Uterus (tissue), 4 donors: Measurements from ENCODE around the gene SHROOM1. TPM values are rescaled to one million over a fixed set of nuclear protein-coding genes. Genes with fewer than 3 reads are reported as not detected.

Experiments
- DNase-seq, 2 donors: peaks; one replicate each; pipeline ENCODE4 v3.0.0-alpha.2; 2019 to 2020
- H3K27ac ChIP-seq, 2 donors: fragments of 200-600 bp; sonication (generic); 1 replicate in 1 of 2; 2 replicates in 1 of 2; pipeline ENCODE4 v1.5.1; 2016 to 2018
- H3K27me3 ChIP-seq, 2 donors: fragments of 200-600 bp; sonication (generic); one replicate each; pipeline ENCODE4 v1.5.1; 2018 to 2019; ENCODE audit warnings: control low read depth in 1 of 2
- H3K36me3 ChIP-seq, 2 donors: fragments of 200-600 bp; sonication (generic); one replicate each; pipeline ENCODE4 v1.5.1; 2019; ENCODE audit warnings: control low read depth in 1 of 2
- H3K4me1 ChIP-seq, 2 donors: fragments of 200-600 bp; sonication (generic); one replicate each; pipeline ENCODE4 v1.5.1; 2018 to 2019; ENCODE audit warnings: control low read depth in 1 of 2
- H3K4me3 ChIP-seq, 2 donors: fragments of 200-600 bp; sonication (generic); 1 replicate in 1 of 2; 2 replicates in 1 of 2; pipeline ENCODE4 v1.5.1; 2018 to 2019; ENCODE audit warnings: mild to moderate bottlenecking in 1 of 2
- H3K9me3 ChIP-seq, 2 donors: fragments of 200-600 bp; sonication (generic); one replicate each; pipeline ENCODE4 v1.5.1; 2019; ENCODE audit warnings: control low read depth in 1 of 2
- CTCF ChIP-seq, 4 experiments: fragments of 200-600 bp in 2 of 4; fragments of 450-650 bp in 2 of 4; sonication (generic) in 2 of 4; IDR thresholded peaks; one replicate each; pipeline ENCODE4 v1.5.1; 2016 to 2019; ENCODE audit warnings: antibody characterized with exemption in 4 of 4, mild to moderate bottlenecking in 2 of 4, moderate library complexity in 1 of 4
- POLR2A ChIP-seq, 2 donors: fragments of 450-650 bp; IDR thresholded peaks; one replicate each; pipeline ENCODE4 v1.6.1; 2016; ENCODE audit warnings: antibody characterized with exemption in 2 of 2, mild to moderate bottlenecking in 1 of 2, moderate library complexity in 1 of 2
- intact Hi-C: fragments of 100-400 bp; cut with DNase I; formaldehyde crosslinking; loops from one replicate; pipeline ENCODE4 v1.15.1; 2023; ENCODE audit warnings: low total_unique reads
- total RNA-seq, 4 donors: library from RNA; depleted of rRNA in 3 of 4; stranded (reverse); fragments of >200 nt in 3 of 4; gene quantifications; one replicate each; pipeline versions ENCODE4 v1.1.0 to v1.2.4, GENCODE V29; 2014 to 2023
- donor health status: DM: yes; HTN: yes; CAD: no.

The SHROOM1 gene
- total RNA-seq, 4 donors from 2014 or later = 5.0 to 28.0 (median 12.3) TPM

GRCh38 chr5:132790201-132790865 is 40.1 kb downstream of the SHROOM1 start:
- Histone ChIP-seq H3K36me3 (no peaks in the 10 kb centered on the region), H3K9me3 (no peaks in the 10 kb centered on the region), H3K4me3 (no peak overlapping the region), H3K27ac (no peak overlapping the region), H3K27me3 (no peaks in the 10 kb centered on the region), H3K4me1 (no peaks in the 10 kb centered on the region)
- DNase-seq = no peak
- no peak for TF ChIP-seq CTCF (IDR thresholded peaks at IDR 0.05)
- TF ChIP-seq POLR2A (IDR thresholded peaks at IDR 0.05) = no peak
- intact Hi-C loops = no loop called here

- Histone ChIP-seq H3K36me3 (no peaks in the 10 kb centered on the region), H3K27ac (no peak overlapping the region), H3K4me3 (no peak overlapping the region), H3K27me3 (no peaks in the 10 kb centered on the region), H3K9me3 (no peaks in the 10 kb centered on the region), H3K4me1 (no peaks in the 10 kb centered on the region)
- intact Hi-C loops = no loop called here
- no peak for TF ChIP-seq POLR2A (IDR thresholded peaks at IDR 0.05)
- no peak for TF ChIP-seq CTCF (IDR thresholded peaks at IDR 0.05)
- no peak for DNase-seq
These were observed 41.2 kb downstream of the SHROOM1 start for GRCh38 chr5:132788990-132789886.

GRCh38 chr5:132788508-132788907 is 41.9 kb downstream of the SHROOM1 start:
- no peak overlapping the region for H3K27ac ChIP-seq
- H3K9me3 ChIP-seq = no peaks in the 10 kb centered on the region
- no peak for DNase-seq
- H3K36me3 ChIP-seq = no peaks in the 10 kb centered on the region
- intact Hi-C loops = no loop called here
- H3K4me3 ChIP-seq = no peak overlapping the region
- H3K27me3 ChIP-seq = no peaks in the 10 kb centered on the region
- H3K4me1 ChIP-seq = no peaks in the 10 kb centered on the region
- TF ChIP-seq CTCF (IDR thresholded peaks at IDR 0.05) (no peak), POLR2A (IDR thresholded peaks at IDR 0.05) (no peak)

- TF ChIP-seq POLR2A (IDR thresholded peaks at IDR 0.05) (no peak), CTCF (IDR thresholded peaks at IDR 0.05) (no peak)
- intact Hi-C loops = no loop called here
- no peaks in the 10 kb centered on the region for H3K36me3 ChIP-seq
- no peak for DNase-seq
- H3K4me1 ChIP-seq = no peaks in the 10 kb centered on the region
- no peak overlapping the region for H3K4me3 ChIP-seq
- H3K27me3 ChIP-seq = no peaks in the 10 kb centered on the region
- H3K27ac ChIP-seq = no peak overlapping the region
- H3K9me3 ChIP-seq = no peaks in the 10 kb centered on the region
These were observed 43.4 kb downstream of the SHROOM1 start for GRCh38 chr5:132787076-132787475.

GRCh38 chr5:132785864-132786263 is 44.6 kb downstream of the SHROOM1 start:
- no peak for TF ChIP-seq CTCF (IDR thresholded peaks at IDR 0.05)
- TF ChIP-seq POLR2A (IDR thresholded peaks at IDR 0.05) = no peak
- DNase-seq = no peak
- Histone ChIP-seq H3K4me3 (no peak overlapping the region), H3K9me3 (no peaks in the 10 kb centered on the region), H3K36me3 (no peaks in the 10 kb centered on the region), H3K27me3 (no peaks in the 10 kb centered on the region), H3K4me1 (no peaks in the 10 kb centered on the region), H3K27ac (no peak overlapping the region)
- intact Hi-C loops = no loop called here
